KMS-11 (cell line): ENCODE measurements around the gene RSAD2.

ENCODE experiments used
- H2AFZ ChIP-seq: fragments of 200-600 bp; sonication (generic); 2 replicates; pipeline ENCODE4 v1.6.1; 2016; ENCODE audit warnings: antibody characterized with exemption, mixed run types, low read depth
- H3K27ac ChIP-seq: fragments of 200-600 bp; sonication (generic); 2 replicates; pipeline ENCODE4 v1.6.1; 2016; ENCODE audit warnings: mild to moderate bottlenecking, mixed run types
- H3K27me3 ChIP-seq: fragments of 200-600 bp; sonication (generic); 2 replicates; pipeline ENCODE4 v1.6.1; 2017; ENCODE audit warnings: mild to moderate bottlenecking, low read depth, mixed run types, moderate library complexity; ENCODE audit not compliant: insufficient read depth
- H3K36me3 ChIP-seq: fragments of 200-600 bp; sonication (generic); 2 replicates; pipeline ENCODE4 v1.6.1; 2017; ENCODE audit warnings: mild to moderate bottlenecking, mixed run types; ENCODE audit not compliant: insufficient read depth
- H3K4me1 ChIP-seq: fragments of 200-600 bp; sonication (generic); 2 replicates; pipeline ENCODE4 v1.6.1; 2016; ENCODE audit warnings: mild to moderate bottlenecking, low read depth, mixed run types; ENCODE audit not compliant: poor library complexity, severe bottlenecking
- H3K4me2 ChIP-seq: fragments of 200-600 bp; sonication (generic); 2 replicates; pipeline ENCODE4 v1.7.0; 2016; ENCODE audit warnings: mild to moderate bottlenecking, mixed run types
- H3K4me3 ChIP-seq: fragments of 200-600 bp; sonication (generic); IDR thresholded peaks from 2 replicates; pipeline ENCODE4 v1.6.1; 2017; ENCODE audit warnings: low read depth, low read length, mixed read lengths; ENCODE audit not compliant: insufficient read depth
- H3K79me2 ChIP-seq: fragments of 200-600 bp; sonication (generic); 2 replicates; pipeline ENCODE4 v1.6.1; 2016; ENCODE audit warnings: low read depth, mixed run types; ENCODE audit not compliant: insufficient read depth
- H3K9ac ChIP-seq: fragments of 200-600 bp; sonication (generic); 2 replicates; pipeline ENCODE4 v1.6.1; 2016; ENCODE audit warnings: mild to moderate bottlenecking, mixed run types
- H4K20me1 ChIP-seq: fragments of 200-600 bp; sonication (generic); 2 replicates; pipeline ENCODE4 v1.6.1; 2016; ENCODE audit warnings: mild to moderate bottlenecking, mixed run types; ENCODE audit not compliant: insufficient read depth
- TF ChIP-seq, protein P1 (sequence below): fragments of 200-600 bp; sonication (generic); conservative IDR thresholded peaks from 2 replicates; pipeline ENCODE4 v1.6.1; 2017; ENCODE audit warnings: low read depth, mild to moderate bottlenecking, antibody characterized with exemption, low read length, moderate library complexity, mixed read lengths

Gene RSAD2

DNA sequence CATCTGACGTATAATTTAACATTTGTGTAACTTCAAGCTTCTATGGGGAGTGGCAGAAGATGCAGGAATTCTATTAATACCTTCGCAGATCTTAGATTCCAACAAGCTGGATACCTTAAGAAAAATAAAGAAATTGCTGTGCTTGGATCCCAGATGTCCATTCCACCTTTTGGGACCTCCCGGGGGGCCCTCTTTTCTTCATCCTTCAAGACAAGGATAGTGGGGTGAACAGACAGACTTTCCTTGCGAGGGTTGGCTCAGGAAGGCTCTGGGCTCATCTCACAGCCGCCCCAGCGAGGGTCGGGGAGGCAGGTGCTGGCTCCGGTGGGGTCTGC is 39.1 kb downstream of the RSAD2 start:
- TF ChIP-seq, protein P1, sequence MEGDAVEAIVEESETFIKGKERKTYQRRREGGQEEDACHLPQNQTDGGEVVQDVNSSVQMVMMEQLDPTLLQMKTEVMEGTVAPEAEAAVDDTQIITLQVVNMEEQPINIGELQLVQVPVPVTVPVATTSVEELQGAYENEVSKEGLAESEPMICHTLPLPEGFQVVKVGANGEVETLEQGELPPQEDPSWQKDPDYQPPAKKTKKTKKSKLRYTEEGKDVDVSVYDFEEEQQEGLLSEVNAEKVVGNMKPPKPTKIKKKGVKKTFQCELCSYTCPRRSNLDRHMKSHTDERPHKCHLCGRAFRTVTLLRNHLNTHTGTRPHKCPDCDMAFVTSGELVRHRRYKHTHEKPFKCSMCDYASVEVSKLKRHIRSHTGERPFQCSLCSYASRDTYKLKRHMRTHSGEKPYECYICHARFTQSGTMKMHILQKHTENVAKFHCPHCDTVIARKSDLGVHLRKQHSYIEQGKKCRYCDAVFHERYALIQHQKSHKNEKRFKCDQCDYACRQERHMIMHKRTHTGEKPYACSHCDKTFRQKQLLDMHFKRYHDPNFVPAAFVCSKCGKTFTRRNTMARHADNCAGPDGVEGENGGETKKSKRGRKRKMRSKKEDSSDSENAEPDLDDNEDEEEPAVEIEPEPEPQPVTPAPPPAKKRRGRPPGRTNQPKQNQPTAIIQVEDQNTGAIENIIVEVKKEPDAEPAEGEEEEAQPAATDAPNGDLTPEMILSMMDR = peak; percentile 59; the same call in 1 of the 2 replicates
- H3K4me3 ChIP-seq = no peak overlapping the region
- peak overlapping the region; percentile 49; the same call in 1 of the 2 replicates for H2AFZ ChIP-seq
- H3K79me2 ChIP-seq = no peaks in the 10 kb centered on the region
- no peak overlapping the region for H3K27ac ChIP-seq
- H3K27me3 ChIP-seq = no peaks in the 10 kb centered on the region
- no peak overlapping the region for H3K4me2 ChIP-seq
- H4K20me1 ChIP-seq = no peaks in the 10 kb centered on the region
- H3K4me1 ChIP-seq = no peaks in the 10 kb centered on the region
- H3K9ac ChIP-seq = no peak overlapping the region
- H3K36me3 ChIP-seq = no peaks in the 10 kb centered on the region

- H4K20me1 ChIP-seq = no peaks in the 10 kb centered on the region
- H3K79me2 ChIP-seq = no peaks in the 10 kb centered on the region
- TF ChIP-seq, protein P1 = peak; percentile 30; the same call in 1 of the 2 replicates
- peak within 1 kb of the TSS; percentile 39 for H3K4me2 ChIP-seq
- no peaks in the 10 kb centered on the region for H3K36me3 ChIP-seq
- peak within 1 kb of the TSS; percentile 49; the same call in 1 of the 2 replicates for H2AFZ ChIP-seq
- H3K4me1 ChIP-seq = no peaks in the 10 kb centered on the region
- no peak within 1 kb of the TSS for H3K27ac ChIP-seq
- H3K4me3 ChIP-seq = no peak within 1 kb of the TSS
- no peak within 1 kb of the TSS; the same call in 1 of the 2 replicates for H3K9ac ChIP-seq
- H3K27me3 ChIP-seq = no peaks in the 10 kb centered on the region
These were observed 39.6 kb downstream of the RSAD2 start, which contains the start of gene RNF144A for GRCh38 chr2:6917071-6917760. Gene RNF144A, plus strand, starts transcription at chr2:6917412. Its CDS starts 79,515 bp downstream, at chr2:6996927.

DNA sequence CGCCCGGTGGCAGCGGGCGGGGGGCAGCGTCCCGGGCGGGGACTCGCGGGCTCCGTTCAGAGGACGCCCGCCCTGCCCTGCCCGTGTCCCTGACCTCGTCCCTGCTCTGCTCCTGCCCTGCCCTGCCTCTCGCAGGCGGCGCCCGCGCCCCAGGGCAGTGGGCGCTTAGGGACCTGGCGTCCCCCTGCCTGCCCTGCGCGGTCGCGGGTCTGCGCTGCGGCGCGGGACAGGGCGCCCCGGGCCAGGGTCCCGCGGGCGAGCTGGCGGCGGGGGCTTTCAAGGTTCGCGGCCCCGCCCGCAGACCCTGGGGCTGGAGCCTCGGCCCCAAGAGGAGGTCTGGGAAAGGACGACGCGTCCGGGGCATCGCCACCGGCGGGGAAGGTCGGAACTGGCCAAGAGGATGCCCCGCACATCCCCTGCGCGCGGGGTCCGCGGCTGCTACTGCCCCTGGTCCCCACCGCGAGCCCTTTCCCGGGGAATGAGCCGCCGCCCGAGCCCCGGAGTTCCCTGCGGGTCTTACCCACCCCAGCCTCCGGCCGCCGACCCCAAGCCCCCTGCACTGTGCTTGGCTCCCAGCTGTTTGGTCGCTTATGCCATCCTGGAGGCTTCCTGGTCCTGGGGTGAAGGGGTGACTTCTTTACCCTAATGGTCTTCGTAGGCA is 40.3 kb downstream of the RSAD2 start:
- Histone ChIP-seq H3K27ac (no peak overlapping the region), H3K9ac (no peak overlapping the region; the same call in 1 of the 2 replicates), H3K4me1 (no peaks in the 10 kb centered on the region), H4K20me1 (no peaks in the 10 kb centered on the region), H3K4me3 (no peak overlapping the region), H3K79me2 (no peaks in the 10 kb centered on the region), H3K4me2 (peak overlapping the region; percentile 39), H2AFZ (peak overlapping the region; percentile 26; the same call in 1 of the 2 replicates), H3K36me3 (no peaks in the 10 kb centered on the region), H3K27me3 (no peaks in the 10 kb centered on the region)
- TF ChIP-seq, protein P1 = no peak

- no peak overlapping the region for H3K4me3 ChIP-seq
- no peaks in the 10 kb centered on the region for H3K36me3 ChIP-seq
- no peaks in the 10 kb centered on the region for H3K4me1 ChIP-seq
- H3K27me3 ChIP-seq = no peaks in the 10 kb centered on the region
- TF ChIP-seq, protein P1 = no peak
- H3K27ac ChIP-seq = no peak overlapping the region
- no peak overlapping the region for H2AFZ ChIP-seq
- no peaks in the 10 kb centered on the region for H3K79me2 ChIP-seq
- no peak overlapping the region for H3K9ac ChIP-seq
- no peaks in the 10 kb centered on the region for H4K20me1 ChIP-seq
- no peak overlapping the region for H3K4me2 ChIP-seq
These were observed 42.5 kb downstream of the RSAD2 start for GRCh38 chr2:6919901-6920742.
